Measurements from ENCODE around the gene ATP2B3. TPM values are rescaled to one million over a fixed set of nuclear protein-coding genes. Genes with fewer than 3 reads are reported as not detected.
A peak's percentile ranks its signal among the peaks of the same experiment; 100 is the strongest.

ATP2B3 gene
- total RNA-seq, 4 donors from 2014 or later: not detected

GRCh38 chrX:153551135-153551534 lies 33.7 kb downstream of the ATP2B3 start:
- in situ Hi-C loops (cut with MboI; ENCODE audit: low sequenced_read_pairs in 4 of 4): loop anchor here in 3 of 4 donors (10.0 kb wide), 1 partner anchor 114 kb away; no protein-coding TSS in a partner anchor
- ATAC-seq (no peak), DNase-seq (no peak)
- H3K27me3 ChIP-seq: no peaks in the 10 kb centered on the region
- H3K36me3 ChIP-seq: no peaks in the 10 kb centered on the region
- no peak overlapping the region for H3K27ac ChIP-seq
- H3K4me1 ChIP-seq: no peaks in the 10 kb centered on the region
- TF ChIP-seq POLR2A (IDR thresholded peaks at IDR 0.05): no peak
- intact Hi-C loops (cut with DNase I; ENCODE audit: low total_unique reads): no loop called here
- no peaks in the 10 kb centered on the region for H3K9me3 ChIP-seq
- H3K4me3 ChIP-seq: no peak overlapping the region

DNA sequence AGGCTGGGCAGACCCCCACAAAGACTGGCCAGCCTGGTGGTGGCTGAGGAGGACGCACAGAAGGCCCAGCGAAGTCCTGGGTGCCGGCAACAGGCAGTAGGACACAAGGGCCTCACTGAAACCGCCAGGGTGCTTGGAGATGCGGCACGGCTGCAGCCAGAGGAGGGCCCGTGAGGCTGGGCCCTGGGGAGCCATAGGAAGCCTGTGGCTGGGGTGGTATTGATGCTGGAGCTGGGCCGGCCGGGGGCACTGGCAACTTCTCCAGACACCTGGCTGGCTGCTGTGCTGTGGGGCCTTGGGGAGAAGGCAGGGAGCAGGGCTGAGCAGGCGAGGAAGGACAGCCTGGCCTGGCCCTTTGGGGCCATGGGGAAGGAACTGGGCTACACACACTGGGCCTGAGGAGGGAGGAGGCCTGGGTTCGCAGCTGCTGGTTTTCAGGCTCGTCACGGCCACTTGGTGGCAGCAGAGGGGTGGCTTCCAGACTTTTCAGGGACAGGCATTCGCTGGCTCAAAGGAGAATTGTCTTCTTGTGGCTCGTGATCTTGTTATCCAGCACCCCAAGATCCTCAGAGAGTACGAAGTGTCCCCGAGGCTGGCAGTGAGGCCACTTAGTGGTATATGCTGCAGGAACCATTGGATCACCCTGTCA lies 37.2 kb downstream of the ATP2B3 start:
- intact Hi-C loops (cut with DNase I; ENCODE audit: low total_unique reads) (loop anchor here (1.0 kb wide), 1 partner anchor 114 kb away; no protein-coding TSS in a partner anchor), in situ Hi-C loops (cut with MboI; ENCODE audit: low sequenced_read_pairs in 4 of 4) (loop anchor here (5.0 to 10.0 kb wide), 2 partner anchors 110 to 113 kb away; no protein-coding TSS in a partner anchor)

GRCh38 chrX:153556767-153557166 lies 39.3 kb downstream of the ATP2B3 start:
- in situ Hi-C loops (cut with MboI; ENCODE audit: low sequenced_read_pairs in 4 of 4): loop anchor here (5.0 to 10.0 kb wide), 2 partner anchors 108 to 111 kb away; no protein-coding TSS in a partner anchor
- H3K4me1 ChIP-seq: no peaks in the 10 kb centered on the region
- intact Hi-C loops (cut with DNase I; ENCODE audit: low total_unique reads): no loop called here
- ATAC-seq (no peak), DNase-seq (no peak)
- H3K9me3 ChIP-seq: no peaks in the 10 kb centered on the region
- H3K27me3 ChIP-seq: no peaks in the 10 kb centered on the region
- H3K27ac ChIP-seq: no peak overlapping the region
- no peak overlapping the region for H3K4me3 ChIP-seq
- no peak for TF ChIP-seq POLR2A (IDR thresholded peaks at IDR 0.05)
- TF ChIP-seq, protein P1, sequence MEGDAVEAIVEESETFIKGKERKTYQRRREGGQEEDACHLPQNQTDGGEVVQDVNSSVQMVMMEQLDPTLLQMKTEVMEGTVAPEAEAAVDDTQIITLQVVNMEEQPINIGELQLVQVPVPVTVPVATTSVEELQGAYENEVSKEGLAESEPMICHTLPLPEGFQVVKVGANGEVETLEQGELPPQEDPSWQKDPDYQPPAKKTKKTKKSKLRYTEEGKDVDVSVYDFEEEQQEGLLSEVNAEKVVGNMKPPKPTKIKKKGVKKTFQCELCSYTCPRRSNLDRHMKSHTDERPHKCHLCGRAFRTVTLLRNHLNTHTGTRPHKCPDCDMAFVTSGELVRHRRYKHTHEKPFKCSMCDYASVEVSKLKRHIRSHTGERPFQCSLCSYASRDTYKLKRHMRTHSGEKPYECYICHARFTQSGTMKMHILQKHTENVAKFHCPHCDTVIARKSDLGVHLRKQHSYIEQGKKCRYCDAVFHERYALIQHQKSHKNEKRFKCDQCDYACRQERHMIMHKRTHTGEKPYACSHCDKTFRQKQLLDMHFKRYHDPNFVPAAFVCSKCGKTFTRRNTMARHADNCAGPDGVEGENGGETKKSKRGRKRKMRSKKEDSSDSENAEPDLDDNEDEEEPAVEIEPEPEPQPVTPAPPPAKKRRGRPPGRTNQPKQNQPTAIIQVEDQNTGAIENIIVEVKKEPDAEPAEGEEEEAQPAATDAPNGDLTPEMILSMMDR (IDR thresholded peaks at IDR 0.05 in 4 of 5, conservative IDR thresholded peaks at IDR 0.05 in 1 of 5): no peak
- no peaks in the 10 kb centered on the region for H3K36me3 ChIP-seq

More for the DNA sequence above, 37.2 kb downstream of the ATP2B3 start:
- no peak overlapping the region for H3K4me3 ChIP-seq
- DNase-seq: peak; percentile 23 to 57
- H3K27ac ChIP-seq: no peak overlapping the region
- ATAC-seq: peak; percentile 39 to 78
- H3K27me3 ChIP-seq: no peaks in the 10 kb centered on the region
- TF ChIP-seq POLR2A (IDR thresholded peaks at IDR 0.05): no peak
- TF ChIP-seq, protein P1 (IDR thresholded peaks at IDR 0.05 in 4 of 5, conservative IDR thresholded peaks at IDR 0.05 in 1 of 5): peak; percentile 24 to 65 (median 58)
- H3K9me3 ChIP-seq: no peaks in the 10 kb centered on the region
- no peaks in the 10 kb centered on the region for H3K4me1 ChIP-seq
- H3K36me3 ChIP-seq: no peaks in the 10 kb centered on the region

DNA sequence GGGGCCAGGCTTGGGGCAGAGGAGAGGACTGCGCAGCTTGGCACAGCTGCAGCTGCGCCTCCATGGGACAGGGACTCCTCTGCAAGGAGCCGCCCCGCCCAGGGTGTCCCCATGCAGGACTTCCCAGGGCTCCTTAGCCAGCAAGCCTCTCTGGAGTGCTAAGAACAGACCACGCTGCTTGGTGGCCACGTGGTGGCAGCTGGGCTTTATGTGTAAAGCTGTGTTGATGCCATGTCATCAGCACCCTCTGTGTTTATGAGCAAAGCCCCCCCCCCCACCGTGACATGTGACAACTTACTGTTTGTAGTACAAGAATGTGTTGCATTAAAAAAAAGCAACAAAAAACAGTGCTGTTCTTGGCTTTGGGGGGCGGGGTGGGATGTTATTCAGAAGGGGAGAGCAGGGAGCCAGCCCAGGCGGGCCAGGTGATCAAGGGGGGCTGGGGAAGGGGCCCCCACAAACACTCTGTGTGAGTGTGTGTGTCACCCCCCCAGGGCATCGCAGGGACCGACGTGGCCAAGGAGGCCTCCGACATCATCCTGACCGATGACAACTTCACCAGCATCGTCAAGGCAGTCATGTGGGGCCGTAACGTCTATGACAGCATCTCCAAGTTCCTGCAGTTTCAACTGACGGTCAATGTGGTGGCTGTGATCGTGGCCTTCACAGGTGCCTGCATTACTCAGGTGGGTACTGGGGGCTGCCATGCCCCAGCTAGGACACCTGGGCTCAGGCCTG lies 40.3 kb downstream of the ATP2B3 start:
- Histone ChIP-seq H3K27ac (no peak overlapping the region), H3K4me1 (no peaks in the 10 kb centered on the region), H3K36me3 (no peaks in the 10 kb centered on the region), H3K9me3 (no peaks in the 10 kb centered on the region), H3K27me3 (no peaks in the 10 kb centered on the region), H3K4me3 (no peak overlapping the region)
- in situ Hi-C loops (cut with MboI; ENCODE audit: low sequenced_read_pairs in 4 of 4) (loop anchor here (5.0 to 10.0 kb wide), 2 partner anchors 107 to 110 kb away; no protein-coding TSS in a partner anchor), intact Hi-C loops (cut with DNase I; ENCODE audit: low total_unique reads) (no loop called here)
- ATAC-seq: no peak
- no peak for DNase-seq
- TF ChIP-seq, protein P1 (IDR thresholded peaks at IDR 0.05 in 4 of 5, conservative IDR thresholded peaks at IDR 0.05 in 1 of 5): no peak
- no peak for TF ChIP-seq POLR2A (IDR thresholded peaks at IDR 0.05)

DNA sequence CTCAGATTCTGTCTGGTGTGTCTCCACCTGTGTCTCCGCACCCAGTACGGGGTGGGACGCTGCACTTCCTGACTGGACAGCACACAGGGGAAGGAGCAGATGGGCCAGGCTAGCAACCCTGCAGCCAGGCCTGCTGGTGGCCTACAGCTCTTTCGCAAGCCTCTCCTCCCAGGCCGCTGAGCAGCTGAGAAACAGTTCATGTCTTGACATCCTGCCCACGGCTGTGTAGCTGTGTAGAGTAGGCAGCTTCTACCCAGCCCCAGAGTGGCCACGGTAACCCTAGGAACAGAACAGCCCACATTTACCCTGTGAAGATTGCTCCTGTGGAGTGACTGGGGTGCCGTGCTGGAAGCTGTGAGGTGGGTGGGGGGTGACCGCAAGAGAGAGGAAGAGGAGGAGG lies 42.6 kb downstream of the ATP2B3 start:
- intact Hi-C loops (cut with DNase I; ENCODE audit: low total_unique reads): no loop called here

More for the DNA sequence above, 42.6 kb downstream of the ATP2B3 start:
- Histone ChIP-seq H3K27me3 (no peaks in the 10 kb centered on the region), H3K4me3 (no peak overlapping the region), H3K4me1 (no peaks in the 10 kb centered on the region), H3K27ac (no peak overlapping the region), H3K9me3 (no peaks in the 10 kb centered on the region), H3K36me3 (no peaks in the 10 kb centered on the region)
- TF ChIP-seq, protein P1 (IDR thresholded peaks at IDR 0.05 in 4 of 5, conservative IDR thresholded peaks at IDR 0.05 in 1 of 5): no peak
- no peak for TF ChIP-seq POLR2A (IDR thresholded peaks at IDR 0.05)
- DNase-seq (peak in 1 of 2 donors; percentile 22), ATAC-seq (no peak)
- in situ Hi-C loops (cut with MboI; ENCODE audit: low sequenced_read_pairs in 4 of 4): loop anchor here (5.0 to 10.0 kb wide), 2 partner anchors 105 to 107 kb away; no protein-coding TSS in a partner anchor
